DND-41 (cell line): Measurements from ENCODE around the gene ZC3H18.

Experiments
- ATAC-seq: fragments of 200-7000 bp; cut with Tn5 transposase; 3 replicates; pipeline ENCODE4 v1.9.1; 2021; ENCODE audit warnings: low read depth; ENCODE audit not compliant: insufficient read depth
- DNase-seq: peaks from one replicate; pipeline ENCODE4 v3.0.0-alpha.2; 2020
- H2AFZ ChIP-seq: 2 replicates; pipeline ENCODE4 v1.6.0; 2012; ENCODE audit warnings: low read depth, low read length
- H3K27ac ChIP-seq: 2 replicates; pipeline ENCODE4 v1.5.1; 2012; ENCODE audit warnings: low read length, inconsistent platforms
- H3K27me3 ChIP-seq: fragments of 200-600 bp; sonication (generic); 2 replicates; pipeline ENCODE4 v1.6.0; 2012; ENCODE audit warnings: low read length, mild to moderate bottlenecking, inconsistent platforms; ENCODE audit not compliant: insufficient read depth, poor library complexity
- H3K36me3 ChIP-seq: 2 replicates; pipeline ENCODE4 v1.5.1; 2012; ENCODE audit warnings: low read length, inconsistent platforms; ENCODE audit not compliant: insufficient read depth
- H3K4me1 ChIP-seq: 2 replicates; pipeline ENCODE4 v1.5.1; 2012; ENCODE audit warnings: mild to moderate bottlenecking, low read length; ENCODE audit not compliant: insufficient read depth
- H3K4me2 ChIP-seq: 2 replicates; pipeline ENCODE4 v1.6.0; 2012; ENCODE audit warnings: mild to moderate bottlenecking, moderate library complexity, low read length, inconsistent platforms; ENCODE audit not compliant: insufficient read depth
- H3K4me3 ChIP-seq, 2 experiments: fragments of 200-600 bp in 1 of 2; shearing (Covaris generic) in 1 of 2; 2 replicates each; pipeline ENCODE4 v1.5.1; 2012 to 2016; ENCODE audit warnings: inconsistent platforms in 2 of 2, low read length in 2 of 2, mild to moderate bottlenecking in 2 of 2, low read depth in 1 of 2, moderate library complexity in 1 of 2
- H3K79me2 ChIP-seq: 2 replicates; pipeline ENCODE4 v1.6.0; 2012; ENCODE audit warnings: low read length, inconsistent platforms; ENCODE audit not compliant: insufficient read depth
- H3K9ac ChIP-seq: 2 replicates; pipeline ENCODE4 v1.6.0; 2012; ENCODE audit warnings: low read depth, mild to moderate bottlenecking, inconsistent platforms, low read length, moderate library complexity
- H3K9me3 ChIP-seq: 2 replicates; pipeline ENCODE4 v1.5.1; 2012; ENCODE audit warnings: low read length, moderate library complexity, mild to moderate bottlenecking, inconsistent platforms; ENCODE audit not compliant: insufficient read depth, severe bottlenecking
- H4K20me1 ChIP-seq: 2 replicates; pipeline ENCODE4 v1.6.0; 2012; ENCODE audit warnings: low read length; ENCODE audit not compliant: insufficient read depth
- EZH2 ChIP-seq: IDR thresholded peaks from 3 replicates; pipeline ENCODE4 v1.6.1; 2012; ENCODE audit warnings: borderline replicate concordance, low read depth, mild to moderate bottlenecking, moderate library complexity, low read length, inconsistent platforms; ENCODE audit not compliant: severe bottlenecking
- TF ChIP-seq, protein P1 (sequence below): IDR thresholded peaks from 2 replicates; pipeline ENCODE4 v1.5.1; 2012; ENCODE audit warnings: borderline replicate concordance, low read length, moderate library complexity, mild to moderate bottlenecking; ENCODE audit not compliant: poor library complexity, severe bottlenecking; ENCODE audit errors: extremely low read depth

Gene ZC3H18

DNA sequence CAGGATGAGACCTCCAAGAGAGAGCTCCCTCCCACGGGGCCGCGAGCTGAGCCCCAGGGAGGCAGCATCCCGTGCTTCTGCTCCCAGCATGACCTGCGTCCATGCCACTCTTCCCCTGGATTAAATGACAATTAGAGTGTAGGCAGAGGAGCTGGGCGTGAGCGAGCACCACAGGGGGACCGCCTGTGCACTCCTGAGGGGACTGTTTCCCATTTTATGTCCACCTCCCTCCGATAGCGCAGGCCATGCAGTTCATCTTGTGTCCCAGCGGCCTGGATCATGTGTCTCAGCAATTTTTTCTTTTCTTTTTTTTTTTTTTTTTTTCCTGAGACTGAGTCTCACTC is 62.4 kb downstream of the ZC3H18 start:
- Histone ChIP-seq H3K79me2 (no peaks in the 10 kb centered on the region), H3K9me3 (no peaks in the 10 kb centered on the region), H3K4me2 (no peak overlapping the region), H3K36me3 (peaks cover 53% of the 10 kb centered on the region), H3K4me3 (no peak overlapping the region), H3K4me1 (no peaks in the 10 kb centered on the region), H2AFZ (no peak overlapping the region), H3K27me3 (no peaks in the 10 kb centered on the region), H4K20me1 (peaks cover 17% of the 10 kb centered on the region), H3K9ac (no peak overlapping the region), H3K27ac (no peak overlapping the region)
- DNase-seq: no peak
- ATAC-seq: no peak
- TF ChIP-seq, protein P1, sequence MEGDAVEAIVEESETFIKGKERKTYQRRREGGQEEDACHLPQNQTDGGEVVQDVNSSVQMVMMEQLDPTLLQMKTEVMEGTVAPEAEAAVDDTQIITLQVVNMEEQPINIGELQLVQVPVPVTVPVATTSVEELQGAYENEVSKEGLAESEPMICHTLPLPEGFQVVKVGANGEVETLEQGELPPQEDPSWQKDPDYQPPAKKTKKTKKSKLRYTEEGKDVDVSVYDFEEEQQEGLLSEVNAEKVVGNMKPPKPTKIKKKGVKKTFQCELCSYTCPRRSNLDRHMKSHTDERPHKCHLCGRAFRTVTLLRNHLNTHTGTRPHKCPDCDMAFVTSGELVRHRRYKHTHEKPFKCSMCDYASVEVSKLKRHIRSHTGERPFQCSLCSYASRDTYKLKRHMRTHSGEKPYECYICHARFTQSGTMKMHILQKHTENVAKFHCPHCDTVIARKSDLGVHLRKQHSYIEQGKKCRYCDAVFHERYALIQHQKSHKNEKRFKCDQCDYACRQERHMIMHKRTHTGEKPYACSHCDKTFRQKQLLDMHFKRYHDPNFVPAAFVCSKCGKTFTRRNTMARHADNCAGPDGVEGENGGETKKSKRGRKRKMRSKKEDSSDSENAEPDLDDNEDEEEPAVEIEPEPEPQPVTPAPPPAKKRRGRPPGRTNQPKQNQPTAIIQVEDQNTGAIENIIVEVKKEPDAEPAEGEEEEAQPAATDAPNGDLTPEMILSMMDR: no peak
- TF ChIP-seq EZH2: no peak

DNA sequence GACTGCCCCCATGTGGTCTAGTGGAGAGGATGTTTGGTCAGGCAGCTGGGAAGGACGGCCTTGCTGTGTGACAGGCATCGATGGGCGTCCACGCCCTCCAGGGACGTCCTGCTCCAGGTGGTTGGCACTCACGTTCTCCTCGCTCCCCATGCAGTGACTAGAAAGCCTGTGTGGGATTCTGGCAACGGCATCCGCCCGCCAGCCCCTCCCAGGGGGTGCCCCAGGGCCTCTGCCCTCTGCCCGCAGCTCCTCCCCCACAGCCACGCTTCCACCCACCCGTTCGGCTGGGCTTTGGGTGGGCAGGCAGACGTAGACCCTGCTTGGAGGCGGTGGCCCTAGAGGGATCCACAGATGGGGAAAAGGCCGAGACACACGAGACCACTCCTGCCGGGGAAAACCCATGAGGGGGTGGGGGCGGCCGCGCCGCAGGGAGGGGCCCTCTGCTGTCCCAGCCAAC is 63.5 kb downstream of the ZC3H18 start:
- Histone ChIP-seq H3K9me3 (no peaks in the 10 kb centered on the region), H3K27me3 (no peaks in the 10 kb centered on the region), H3K36me3 (peaks cover 42% of the 10 kb centered on the region), H3K9ac (no peak overlapping the region), H3K4me3 (no peak overlapping the region), H2AFZ (no peak overlapping the region), H3K27ac (no peak overlapping the region), H3K4me2 (no peak overlapping the region), H3K79me2 (no peaks in the 10 kb centered on the region), H3K4me1 (no peaks in the 10 kb centered on the region), H4K20me1 (peaks cover 17% of the 10 kb centered on the region)
- DNase-seq (no peak), ATAC-seq (no peak; the same call in 2 of the 3 replicates)
- TF ChIP-seq, protein P1: no peak
- TF ChIP-seq EZH2: no peak

DNA sequence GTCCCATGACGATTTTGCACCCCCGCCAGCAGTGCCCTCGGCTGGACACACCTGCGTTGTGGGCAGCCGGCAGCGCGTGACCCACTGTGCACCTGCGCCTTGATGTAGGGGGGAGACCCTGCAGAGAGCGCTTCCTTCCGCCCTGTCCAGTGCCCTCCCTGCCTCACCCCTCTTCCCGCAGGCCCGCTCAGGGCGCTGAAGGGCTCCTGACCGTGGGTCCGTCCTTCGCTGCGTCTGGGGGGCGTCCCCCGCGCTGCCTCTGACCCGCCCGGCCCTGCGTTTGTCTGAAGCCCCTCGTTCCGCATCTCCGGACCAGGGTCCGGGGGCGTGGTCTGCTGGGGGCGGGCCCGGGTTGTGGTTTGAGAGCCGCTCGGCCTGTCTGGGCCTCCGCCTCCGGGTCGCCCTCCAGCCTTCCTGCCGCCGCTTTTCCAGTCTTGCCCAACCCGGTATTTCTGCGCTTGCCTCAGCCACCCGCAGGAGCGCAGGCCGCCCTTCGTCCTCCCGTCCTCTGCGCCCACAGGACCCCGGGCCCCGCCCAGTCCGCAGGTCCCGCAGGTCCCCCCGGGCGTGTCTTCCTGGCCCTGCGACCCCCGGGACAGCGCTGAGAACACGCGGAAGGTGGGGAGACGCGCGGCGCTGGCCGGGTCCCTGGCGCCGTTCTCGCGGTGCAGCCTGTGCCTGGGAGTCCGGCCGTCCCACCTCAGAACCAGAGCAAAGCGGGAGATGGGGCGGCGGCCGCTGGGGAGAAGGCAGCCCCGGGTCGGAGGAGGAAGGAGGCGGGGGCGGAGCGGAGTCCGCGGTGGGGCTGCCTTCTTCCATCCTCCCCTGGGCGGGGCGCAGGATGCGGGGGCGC is 64.2 kb downstream of the ZC3H18 start:
- H3K4me1 ChIP-seq: no peaks in the 10 kb centered on the region
- H4K20me1 ChIP-seq: peaks cover 17% of the 10 kb centered on the region
- DNase-seq (no peak), ATAC-seq (no peak)
- no peak overlapping the region for H3K27ac ChIP-seq
- H3K9ac ChIP-seq: no peak overlapping the region
- no peaks in the 10 kb centered on the region for H3K27me3 ChIP-seq
- no peak overlapping the region for H3K4me3 ChIP-seq
- no peaks in the 10 kb centered on the region for H3K79me2 ChIP-seq
- peaks cover 38% of the 10 kb centered on the region for H3K36me3 ChIP-seq
- no peaks in the 10 kb centered on the region for H3K9me3 ChIP-seq
- H3K4me2 ChIP-seq: no peak overlapping the region
- no peak overlapping the region for H2AFZ ChIP-seq
- no peak for TF ChIP-seq EZH2

DNA sequence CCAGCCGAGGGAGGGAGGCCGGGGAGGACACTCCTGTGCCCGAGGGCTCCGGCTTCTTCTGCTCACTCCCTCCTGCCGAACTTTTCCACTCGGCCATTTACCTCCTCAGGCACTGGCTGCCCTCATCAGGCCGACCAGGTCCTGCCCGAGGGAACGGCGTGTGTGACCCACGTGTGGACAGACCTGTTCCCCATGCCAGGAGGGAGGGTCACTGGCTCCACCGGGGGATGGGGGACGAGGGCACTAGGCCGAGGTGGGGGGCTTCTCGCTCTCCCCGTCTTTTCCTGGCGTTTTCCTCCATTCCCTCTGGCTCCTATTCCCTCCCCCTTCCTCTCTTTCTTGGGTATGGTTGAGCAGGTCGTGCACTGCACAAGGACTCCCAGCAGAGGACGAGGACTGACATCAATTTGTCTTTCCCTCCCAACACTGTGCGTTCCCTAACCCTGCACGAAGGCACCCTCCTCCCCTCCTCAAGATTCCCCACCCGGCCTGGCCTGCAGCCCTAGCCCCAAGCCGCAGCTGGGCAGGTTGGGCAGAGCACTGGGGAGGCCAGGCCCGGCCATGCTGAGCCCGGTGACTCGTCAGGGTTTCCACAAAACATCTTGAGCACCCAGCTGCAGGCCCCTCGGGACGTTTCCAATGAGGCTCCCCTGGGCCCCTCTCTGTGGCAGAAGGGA is 64.9 kb downstream of the ZC3H18 start:
- Histone ChIP-seq H2AFZ (no peak overlapping the region), H3K27me3 (no peaks in the 10 kb centered on the region), H3K4me3 (no peak overlapping the region), H3K36me3 (peaks cover 30% of the 10 kb centered on the region), H3K4me1 (no peaks in the 10 kb centered on the region), H3K9ac (no peak overlapping the region), H4K20me1 (peaks cover 18% of the 10 kb centered on the region), H3K4me2 (no peak overlapping the region), H3K79me2 (no peaks in the 10 kb centered on the region), H3K9me3 (no peaks in the 10 kb centered on the region), H3K27ac (no peak overlapping the region)
- no peak for ATAC-seq
- DNase-seq: no peak
- no peak for TF ChIP-seq EZH2
- TF ChIP-seq, protein P1: no peak
